ENCODE measurements around the gene HHAT.

DNA sequence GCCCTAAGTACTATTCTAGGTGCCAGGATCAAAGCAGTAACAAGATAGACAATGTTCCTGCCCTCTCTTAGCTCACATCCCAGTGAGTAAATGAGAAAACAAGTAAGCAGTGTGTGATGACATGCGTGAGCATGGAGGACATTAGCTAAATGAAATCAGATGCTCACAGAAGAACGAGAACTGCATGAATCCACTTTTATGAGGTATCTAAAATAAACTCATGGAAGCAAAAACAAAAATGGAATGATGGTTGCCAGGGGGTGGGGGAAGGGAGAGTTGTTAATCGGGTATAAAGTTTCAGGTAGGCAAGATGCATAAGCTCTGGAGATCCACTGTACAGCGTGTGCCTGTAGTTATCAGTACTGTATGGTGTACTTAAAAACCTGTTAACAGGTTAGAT, 195.1 kb downstream of the HHAT start:
- no peak for TF ChIP-seq CTCF (optimal IDR thresholded peaks at IDR 0.05 in 1 of 3, IDR thresholded peaks at IDR 0.05 in 1 of 3, conservative IDR thresholded peaks at IDR 0.05 in 1 of 3; ENCODE audit: extremely low read depth in 1 of 3, insufficient read depth in 2 of 3, low read length in 3 of 3)
- TF ChIP-seq EZH2 (IDR thresholded peaks at IDR 0.05; ENCODE audit: low read length): no peak
